ENCODE measurements around the gene ODAM.
"Not testable (repeated sequence)": the region's sequence is repeated elsewhere in the genome, so short reads cannot be mapped to it uniquely, and the experiment has no call there.

GRCh38 chr4:70216550-70216949 lies 21.0 kb downstream of the ODAM start:
- not testable (repeated sequence) for TF ChIP-seq JUND (IDR thresholded peaks at IDR 0.05); EGR1 (IDR thresholded peaks at IDR 0.05; ENCODE audit: low read depth); ZNF274 (IDR thresholded peaks at IDR 0.05; ENCODE audit: low read depth, low read length); TCF7L2 (IDR thresholded peaks at IDR 0.05; ENCODE audit: borderline replicate concordance, extremely low read depth, insufficient read depth, insufficient read length); ELF1 (IDR thresholded peaks at IDR 0.05; ENCODE audit: borderline replicate concordance, low read depth); EZH2 (IDR thresholded peaks at IDR 0.05); REST (IDR thresholded peaks at IDR 0.05; ENCODE audit: low read depth); POLR2A (IDR thresholded peaks at IDR 0.05; ENCODE audit: borderline replicate concordance, extremely low read depth, insufficient read depth, insufficient read length); SRF (IDR thresholded peaks at IDR 0.05; ENCODE audit: low read depth); RAD21 (IDR thresholded peaks at IDR 0.05; ENCODE audit: low read depth); POLR2AphosphoS5 (IDR thresholded peaks at IDR 0.05; ENCODE audit: low read depth, low read length)
- TF ChIP-seq, protein P1, sequence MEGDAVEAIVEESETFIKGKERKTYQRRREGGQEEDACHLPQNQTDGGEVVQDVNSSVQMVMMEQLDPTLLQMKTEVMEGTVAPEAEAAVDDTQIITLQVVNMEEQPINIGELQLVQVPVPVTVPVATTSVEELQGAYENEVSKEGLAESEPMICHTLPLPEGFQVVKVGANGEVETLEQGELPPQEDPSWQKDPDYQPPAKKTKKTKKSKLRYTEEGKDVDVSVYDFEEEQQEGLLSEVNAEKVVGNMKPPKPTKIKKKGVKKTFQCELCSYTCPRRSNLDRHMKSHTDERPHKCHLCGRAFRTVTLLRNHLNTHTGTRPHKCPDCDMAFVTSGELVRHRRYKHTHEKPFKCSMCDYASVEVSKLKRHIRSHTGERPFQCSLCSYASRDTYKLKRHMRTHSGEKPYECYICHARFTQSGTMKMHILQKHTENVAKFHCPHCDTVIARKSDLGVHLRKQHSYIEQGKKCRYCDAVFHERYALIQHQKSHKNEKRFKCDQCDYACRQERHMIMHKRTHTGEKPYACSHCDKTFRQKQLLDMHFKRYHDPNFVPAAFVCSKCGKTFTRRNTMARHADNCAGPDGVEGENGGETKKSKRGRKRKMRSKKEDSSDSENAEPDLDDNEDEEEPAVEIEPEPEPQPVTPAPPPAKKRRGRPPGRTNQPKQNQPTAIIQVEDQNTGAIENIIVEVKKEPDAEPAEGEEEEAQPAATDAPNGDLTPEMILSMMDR (IDR thresholded peaks at IDR 0.05 in 2 of 3, conservative IDR thresholded peaks at IDR 0.05 in 1 of 3; ENCODE audit: borderline replicate concordance in 1 of 3, insufficient read depth in 1 of 3, low read depth in 2 of 3, low read length in 2 of 3), result not testable (repeated sequence)

Measured in HCT116 (cell line).